Activated CD8-positive, alpha-beta T cell treated with anti-CD3 and anti-CD28 coated beads, Interleukin-2, amount 10 ng/mL, durations not matched to agents 7 days and 5 days (primary cell): ENCODE results near the gene WSB2. TPM values are rescaled to one million over a fixed set of nuclear protein-coding genes. Genes with fewer than 3 reads are reported as not detected.

ENCODE experiments used
- total RNA-seq, 2 experiments: library from RNA; stranded (reverse); gene quantifications; one replicate each; pipeline ENCODE4 v1.2.3, GENCODE V29; 2021

Gene WSB2
- total RNA-seq, 2 experiments from 2014 or later, result 44.6 to 45.0 TPM

Other genes with a start within 250 kb of the WSB2 start
- not detected for gene KSR2, start 92.2 kb downstream of the WSB2 start, total RNA-seq
- 10 to 100 TPM; 52.5 to 57.6 TPM for gene RFC5, start 44.5 kb downstream of the WSB2 start, total RNA-seq
- gene VSIG10, start 42.8 kb upstream of the WSB2 start, total RNA-seq, result 1 to 10 TPM; 7.5 to 8.2 TPM
- gene PEBP1, start 74.9 kb upstream of the WSB2 start, total RNA-seq, result 100 to 1,000 TPM; 115 to 118 TPM